ENCODE measurements around the gene ANKS1B.

ANKS1B gene

GRCh38 chr12:99544457-99544856, 440.3 kb downstream of the ANKS1B start:
- Mint-ChIP-seq H3K36me3 (ENCODE audit: low read depth) (no peaks in the 10 kb centered on the region), H3K27me3 (ENCODE audit: low read depth) (no peaks in the 10 kb centered on the region), H3K9me3 (peaks cover 5% of the 10 kb centered on the region), H3K4me3 (no peak overlapping the region), H3K4me1 (no peaks in the 10 kb centered on the region), H3K27ac (no peak overlapping the region)
- no peak for TF ChIP-seq CTCF (IDR thresholded peaks at IDR 0.05; ENCODE audit: unreplicated experiment in 3 of 3)

- H3K9me3 Mint-ChIP-seq, result no peaks in the 10 kb centered on the region
- H3K27me3 Mint-ChIP-seq (ENCODE audit: low read depth), result no peaks in the 10 kb centered on the region
- no peak for TF ChIP-seq CTCF (IDR thresholded peaks at IDR 0.05; ENCODE audit: unreplicated experiment in 3 of 3)
- H3K27ac Mint-ChIP-seq, result no peak overlapping the region
- H3K4me1 Mint-ChIP-seq, result no peaks in the 10 kb centered on the region
- H3K36me3 Mint-ChIP-seq (ENCODE audit: low read depth), result no peaks in the 10 kb centered on the region
- no peak overlapping the region for H3K4me3 Mint-ChIP-seq
Measured at GRCh38 chr12:99529966-99530365, 454.8 kb downstream of the ANKS1B start.

- Mint-ChIP-seq H3K36me3 (ENCODE audit: low read depth) (no peaks in the 10 kb centered on the region), H3K4me3 (no peak overlapping the region), H3K27me3 (ENCODE audit: low read depth) (no peaks in the 10 kb centered on the region), H3K4me1 (no peaks in the 10 kb centered on the region), H3K27ac (no peak overlapping the region), H3K9me3 (no peaks in the 10 kb centered on the region)
- TF ChIP-seq CTCF (IDR thresholded peaks at IDR 0.05; ENCODE audit: unreplicated experiment in 3 of 3), result no peak
Measured at GRCh38 chr12:99528478-99528877, 456.3 kb downstream of the ANKS1B start.

GRCh38 chr12:99523853-99524252, 460.9 kb downstream of the ANKS1B start:
- Mint-ChIP-seq H3K27ac (no peak overlapping the region), H3K36me3 (ENCODE audit: low read depth) (no peaks in the 10 kb centered on the region), H3K4me1 (no peaks in the 10 kb centered on the region), H3K27me3 (ENCODE audit: low read depth) (no peaks in the 10 kb centered on the region), H3K4me3 (no peak overlapping the region), H3K9me3 (peaks cover 5% of the 10 kb centered on the region)
- TF ChIP-seq CTCF (IDR thresholded peaks at IDR 0.05; ENCODE audit: unreplicated experiment in 3 of 3), result no peak

GRCh38 chr12:99522456-99522855, 462.3 kb downstream of the ANKS1B start:
- TF ChIP-seq CTCF (IDR thresholded peaks at IDR 0.05; ENCODE audit: unreplicated experiment in 3 of 3), result no peak
- no peaks in the 10 kb centered on the region for H3K4me1 Mint-ChIP-seq
- H3K27ac Mint-ChIP-seq, result no peak overlapping the region
- H3K36me3 Mint-ChIP-seq (ENCODE audit: low read depth), result no peaks in the 10 kb centered on the region
- no peaks in the 10 kb centered on the region for H3K27me3 Mint-ChIP-seq (ENCODE audit: low read depth)
- peaks cover 10% of the 10 kb centered on the region for H3K9me3 Mint-ChIP-seq
- H3K4me3 Mint-ChIP-seq, result no peak overlapping the region

- no peaks in the 10 kb centered on the region for H3K27me3 Mint-ChIP-seq (ENCODE audit: low read depth)
- peaks cover 15% of the 10 kb centered on the region for H3K9me3 Mint-ChIP-seq
- no peak overlapping the region for H3K4me3 Mint-ChIP-seq
- no peak overlapping the region for H3K27ac Mint-ChIP-seq
- TF ChIP-seq CTCF (IDR thresholded peaks at IDR 0.05; ENCODE audit: unreplicated experiment in 3 of 3), result no peak
- no peaks in the 10 kb centered on the region for H3K36me3 Mint-ChIP-seq (ENCODE audit: low read depth)
- H3K4me1 Mint-ChIP-seq, result no peaks in the 10 kb centered on the region
Measured at GRCh38 chr12:99521664-99522063, 463.1 kb downstream of the ANKS1B start.
